ENCODE measurements around the gene ACAD9.

Gene ACAD9

GRCh38 chr3:128932516-128933212 is 53.2 kb downstream of the ACAD9 start:
- no peak for DNase-seq

- no peak for DNase-seq
Observed at GRCh38 chr3:128933213-128933921, 53.9 kb downstream of the ACAD9 start.

- DNase-seq = no peak
Observed at GRCh38 chr3:128933922-128934253, 54.5 kb downstream of the ACAD9 start.

DNA sequence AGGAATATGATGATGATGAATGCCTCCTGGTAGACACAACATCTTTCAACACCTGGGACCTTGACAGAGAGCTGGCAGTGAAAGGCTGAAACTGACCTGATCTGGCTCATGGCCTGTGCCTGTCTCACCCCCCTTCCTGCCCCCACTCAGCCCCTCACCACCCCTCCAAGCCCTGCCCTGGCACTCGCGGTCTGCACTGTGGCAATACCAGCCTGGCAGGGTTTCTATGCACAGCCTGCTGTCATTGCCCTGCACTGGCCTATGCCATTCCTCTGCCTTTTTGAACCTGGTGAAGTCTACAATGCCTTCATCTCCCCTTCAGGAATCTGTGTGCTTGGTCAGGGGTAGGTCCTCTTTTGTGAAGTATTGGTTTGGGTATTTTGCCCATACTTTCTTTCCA is 56.5 kb downstream of the ACAD9 start:
- no peak for DNase-seq

DNA sequence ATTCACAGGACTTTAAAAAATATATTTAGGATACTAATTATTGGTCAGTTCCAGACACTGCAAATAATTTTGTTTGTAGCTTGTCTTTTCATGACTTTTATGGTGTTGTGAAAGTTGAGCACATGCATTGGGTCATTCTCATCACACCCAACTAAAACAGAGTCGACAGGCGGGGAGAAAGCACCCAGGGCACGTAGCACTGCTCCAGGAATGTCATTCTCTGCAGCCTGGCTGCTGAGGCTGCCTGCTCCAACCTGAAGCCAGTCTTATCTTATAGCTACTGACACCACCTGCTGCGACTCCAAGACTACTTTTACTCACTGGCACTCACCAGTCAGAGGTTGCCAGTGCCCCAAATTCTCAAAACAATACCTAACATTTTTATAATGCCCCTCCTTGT is 56.9 kb downstream of the ACAD9 start:
- DNase-seq = no peak

DNA sequence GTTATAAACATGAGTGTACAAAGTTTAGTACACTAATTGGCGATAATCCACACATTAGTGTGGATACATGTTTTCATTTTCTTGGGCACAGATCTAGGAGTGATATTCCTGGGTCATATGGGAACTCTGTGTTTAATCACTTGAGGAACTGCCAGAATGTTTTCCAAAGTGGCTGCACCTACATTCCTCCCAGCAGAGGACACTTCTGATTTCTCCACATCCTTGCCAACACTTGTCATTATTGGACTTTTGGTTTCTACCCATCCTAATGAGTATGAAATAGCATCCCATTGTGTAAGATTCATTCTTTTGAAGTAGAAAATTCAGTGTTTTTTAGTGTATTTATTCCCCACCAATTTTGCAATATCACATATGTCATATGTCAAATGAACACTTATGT is 60.8 kb downstream of the ACAD9 start:
- DNase-seq = no peak

GRCh38 chr3:128942161-128942952 is 62.9 kb downstream of the ACAD9 start:
- DNase-seq = no peak

DNA sequence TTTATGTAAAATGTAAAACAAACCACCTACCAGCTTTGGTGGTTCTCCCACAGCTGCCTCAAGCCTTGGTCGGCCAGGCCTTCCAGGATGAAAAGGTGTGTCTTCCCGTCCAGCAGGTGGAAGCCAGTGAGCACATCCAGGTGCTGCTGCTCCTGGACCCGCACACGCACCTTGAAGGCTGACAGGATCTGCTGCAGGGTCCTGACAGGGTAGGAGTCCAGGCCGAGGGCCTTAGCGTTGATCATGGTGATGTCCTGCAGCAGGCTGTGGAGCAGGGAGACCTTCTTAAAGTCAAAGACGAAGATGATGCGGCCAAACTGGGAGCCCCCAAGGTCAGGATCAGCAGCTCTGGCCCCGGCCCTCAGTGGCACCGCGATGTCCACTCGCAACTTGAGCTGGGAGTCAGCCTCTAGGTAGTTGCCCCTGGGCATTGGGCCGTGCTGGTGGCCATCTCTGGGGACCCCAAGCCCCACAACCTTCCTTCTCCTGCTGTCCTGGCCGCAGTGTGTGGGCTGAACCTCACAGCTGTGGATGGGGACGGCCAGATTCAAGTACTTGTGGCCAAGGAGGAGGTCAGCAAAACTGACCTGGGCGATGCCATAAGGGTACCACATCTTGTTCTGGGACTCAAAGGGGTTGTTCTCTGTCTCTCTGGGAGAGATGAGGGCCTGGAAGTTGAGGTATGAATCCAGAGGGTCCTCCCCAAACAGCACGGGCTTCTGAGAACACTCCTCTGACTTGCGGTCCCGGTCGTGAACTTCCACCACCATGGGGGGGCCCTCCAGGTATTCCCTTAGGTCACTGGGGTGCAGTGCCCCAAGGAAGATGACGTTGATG is 65.8 kb downstream of the ACAD9 start:
- DNase-seq = no peak

- no peak for DNase-seq
Observed at GRCh38 chr3:128945878-128946175, 66.4 kb downstream of the ACAD9 start.

- no peak for DNase-seq
Observed at GRCh38 chr3:128946411-128946810, 67.0 kb downstream of the ACAD9 start.

DNA sequence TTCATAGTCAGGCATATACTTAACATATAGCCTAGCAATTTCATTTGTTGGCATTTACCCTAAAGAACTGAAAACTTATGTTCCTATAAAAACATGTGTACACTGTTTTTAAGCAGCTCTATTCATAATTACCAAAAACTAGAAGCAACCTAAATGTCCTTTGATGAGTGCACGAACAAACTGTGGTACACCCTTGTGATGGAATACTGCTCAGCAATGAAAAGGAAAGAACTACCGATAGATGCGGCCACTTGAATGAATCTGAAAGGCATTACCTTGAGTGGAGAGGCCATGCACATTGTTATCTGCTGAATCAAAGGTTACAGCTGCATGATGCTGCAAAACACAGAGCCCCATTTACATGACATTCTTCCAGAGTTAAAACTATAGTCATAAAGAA is 69.7 kb downstream of the ACAD9 start:
- no peak for DNase-seq

DNA sequence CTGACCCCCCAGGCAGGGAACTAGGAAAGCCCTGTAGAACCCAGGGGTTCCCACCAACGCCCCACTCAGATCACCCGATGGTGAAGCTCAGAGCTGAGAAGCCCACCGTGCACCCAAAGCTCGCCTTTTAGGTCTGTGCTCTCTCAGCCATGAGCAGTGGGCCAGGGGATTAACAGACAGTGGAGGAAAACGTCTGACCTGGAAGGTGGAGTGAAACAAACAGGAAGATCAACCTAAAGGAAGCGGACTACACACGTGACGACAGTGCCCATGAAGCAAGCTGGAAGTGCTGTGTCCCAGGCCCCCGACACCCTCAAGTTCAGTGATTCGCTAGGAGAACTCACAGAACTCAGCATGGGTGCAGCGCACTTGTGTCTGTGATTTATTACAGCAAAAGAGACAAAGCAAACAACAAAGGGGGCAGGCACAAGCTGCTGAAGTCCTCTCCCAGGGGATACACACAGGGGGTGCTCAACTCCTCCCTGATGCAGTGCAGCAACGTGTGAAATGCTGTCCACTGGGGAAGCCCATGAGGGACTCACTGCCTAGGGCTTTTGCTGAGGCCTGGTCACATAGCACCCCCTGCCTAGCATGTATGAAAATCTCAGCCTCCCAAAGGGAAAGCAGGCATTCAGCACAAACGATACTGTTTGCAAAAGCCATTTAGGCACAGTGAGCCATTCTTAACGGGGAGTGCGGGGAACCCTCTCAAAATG is 71.0 kb downstream of the ACAD9 start:
- DNase-seq = peak in 6 of 56 donors; percentile 1 to 33 (median 12)

- no peak for DNase-seq
Observed at GRCh38 chr3:128956440-128956839, 77.0 kb downstream of the ACAD9 start.

All from nucleus accumbens (tissue), 56 donors.